NOMO-1 treated with DMSO at 0.1 percent for 48 hours (cell line): ENCODE results near the gene DPF1.

Source experiments
- DNase-seq: peaks from one replicate; lab custom pipeline; 2025; ENCODE audit not compliant: unreplicated experiment; lab: John Stamatoyannopoulos, UW

Gene DPF1

GRCh38 chr19:38168637-38169036, 55.4 kb downstream of the DPF1 start:
- no peak for DNase-seq

DNA sequence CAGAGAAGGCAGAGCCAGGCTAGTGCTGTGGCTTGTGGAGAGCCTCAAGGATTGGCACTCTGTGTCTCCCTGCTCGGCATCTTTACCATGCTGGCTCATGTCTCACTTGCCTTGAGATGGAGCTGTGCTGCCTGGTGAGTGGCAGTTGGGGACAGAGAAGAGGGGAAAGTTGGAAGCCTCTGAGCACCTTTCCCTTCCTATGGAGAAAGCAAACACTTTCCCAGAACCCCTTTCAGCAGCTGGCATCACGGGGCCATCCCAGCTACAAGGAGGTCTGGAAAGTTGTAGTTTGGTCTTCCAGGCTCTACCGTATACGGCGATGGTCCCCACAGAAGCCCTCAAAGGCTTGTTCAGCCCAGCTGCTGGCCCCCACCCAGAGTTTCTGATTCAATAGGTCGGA, 58.7 kb downstream of the DPF1 start:
- DNase-seq = no peak

DNA sequence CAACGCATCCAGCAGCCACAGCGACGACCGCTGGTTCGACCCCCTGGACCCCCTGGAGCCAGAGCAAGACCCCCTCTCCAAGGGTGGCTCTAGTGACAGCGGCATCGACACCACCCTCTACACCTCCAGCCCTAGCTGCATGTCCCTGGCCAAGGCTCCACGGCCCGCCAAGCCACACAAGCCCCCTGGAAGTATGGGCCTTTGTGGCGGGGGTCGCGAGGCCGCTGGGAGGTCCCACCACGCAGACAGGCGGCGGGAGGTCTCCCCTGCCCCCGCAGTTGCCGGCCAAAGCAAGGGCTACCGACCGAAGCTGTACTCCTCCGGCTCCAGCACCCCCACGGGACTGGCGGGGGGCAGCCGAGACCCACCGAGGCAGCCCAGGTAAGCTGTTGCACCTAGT, 59.5 kb downstream of the DPF1 start:
- no peak for DNase-seq

GRCh38 chr19:38163419-38164290, 60.4 kb downstream of the DPF1 start:
- no peak for DNase-seq

DNA sequence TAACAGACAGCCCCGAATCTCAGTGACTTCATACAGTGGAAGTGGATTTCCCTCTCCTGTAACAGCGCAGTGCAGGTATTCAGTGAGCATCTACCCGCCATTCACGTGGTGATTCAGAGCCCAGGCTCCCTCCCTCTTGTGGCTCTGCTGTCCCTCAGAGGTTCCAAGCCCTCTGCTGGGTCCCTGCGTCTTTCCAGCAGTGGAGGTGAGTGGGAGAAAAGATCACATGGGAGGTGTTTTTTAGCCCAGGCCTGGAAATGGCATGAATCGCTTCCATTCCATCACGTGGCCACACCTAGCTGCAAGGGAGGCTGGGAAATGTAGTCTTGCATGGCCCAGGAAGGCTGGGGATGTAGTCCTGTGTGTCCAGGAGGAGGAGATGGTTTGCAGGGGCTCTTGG, 61.4 kb downstream of the DPF1 start:
- no peak for DNase-seq

- DNase-seq = no peak
These were observed 61.9 kb downstream of the DPF1 start for GRCh38 chr19:38162094-38162493.
